Psoas muscle (tissue), 8 donors: ENCODE measurements around the gene XDH. TPM values are rescaled to one million over a fixed set of nuclear protein-coding genes. Genes with fewer than 3 reads are reported as not detected.

ENCODE experiments used
- ATAC-seq, 4 donors: fragments of 200-7000 bp; cut with Tn5 transposase; one replicate each; pipeline ENCODE4 v1.9.1; 2020; ENCODE audit warnings: moderate library complexity in 3 of 4, mild to moderate bottlenecking in 2 of 4
- DNase-seq, 2 donors: peaks; one replicate each; pipeline ENCODE4 v3.0.0-alpha.2; 2020
- H3K27ac ChIP-seq: fragments of 200-600 bp; one replicate; pipeline ENCODE4 v1.8.0; 2022
- H3K27me3 ChIP-seq, 3 donors: fragments of 200-600 bp in 1 of 3; one replicate each; pipeline versions ENCODE4 v1.6.1 to v1.8.0; 2013 to 2022; ENCODE audit warnings: low read length in 2 of 3, mild to moderate bottlenecking in 2 of 3, moderate library complexity in 1 of 3; ENCODE audit not compliant: insufficient read depth in 3 of 3
- H3K36me3 ChIP-seq, 2 donors: fragments of 200-600 bp in 1 of 2; one replicate each; pipeline versions ENCODE4 v1.6.1 to v1.8.0; 2013 to 2022; ENCODE audit warnings: low read depth in 1 of 2, mild to moderate bottlenecking in 1 of 2, moderate library complexity in 1 of 2; ENCODE audit not compliant: insufficient read depth in 1 of 2
- H3K4me1 ChIP-seq: fragments of 200-600 bp; one replicate; pipeline ENCODE4 v1.8.0; 2022
- H3K4me3 ChIP-seq: fragments of 200-600 bp; one replicate; pipeline ENCODE4 v1.8.0; 2022; ENCODE audit warnings: mild to moderate bottlenecking
- H3K9me3 ChIP-seq: fragments of 200-600 bp; one replicate; pipeline ENCODE4 v1.8.0; 2022
- WGBS, 3 donors: extraction: QIAGEN DNeasy Blood & Tissue Kit; methylation state at CpG; one replicate each; pipeline versions ENCODE4 v1.1.6 to v1.1.7; 2013; 5-methylcytosine and 5-hydroxymethylcytosine counted together
- intact Hi-C, 2 donors: fragments of 100-400 bp; cut with DNase I; formaldehyde crosslinking; loops; one replicate each; pipeline versions ENCODE4 v1.11.0 to v1.14.2; 2022
- polyA plus RNA-seq, 3 donors: library from polyadenylated mRNA; stranded (reverse); fragments of 200-250 nt; gene quantifications; one replicate each; pipeline ENCODE4 v1.2.3, GENCODE V29; 2013
- total RNA-seq, 4 donors: library from RNA; stranded (reverse); fragmentation: NEBNext Ultra II Directional in 2 of 4; extraction: Animal tissue kit (Norgen Biotek cat#: 25700) in 2 of 4; gene quantifications; one replicate each; pipeline versions ENCODE4 v1.2.1 to v1.2.4, GENCODE V29; 2021 to 2023
- TF ChIP-seq, protein P1 (sequence below): fragments of 200-600 bp; IDR thresholded peaks from one replicate; pipeline ENCODE4 v1.8.0; 2022; ENCODE audit warnings: antibody characterized with exemption
- donor health status: healthy with polysubstance abuse.
- donor health status: DM: no; HTN: no; CAD: no; lungs with moderate emphysema.
- donor health status: Bipolar disorder and iron deficiency.
- donor health status: healthy.
- donor health status: DM: yes; HTN: yes; CAD: no.
- donor health status: DM: no; HTN: no; CAD: no.
- donor health status: DM: no; HTN: no; CAD: no.
- donor health status: DM: yes; HTN: yes; CAD: no.

Gene XDH
- total and polyA plus RNA-seq, 7 donors = 0.03 to 1.5 (median 0.09) TPM; not detected in 1

DNA sequence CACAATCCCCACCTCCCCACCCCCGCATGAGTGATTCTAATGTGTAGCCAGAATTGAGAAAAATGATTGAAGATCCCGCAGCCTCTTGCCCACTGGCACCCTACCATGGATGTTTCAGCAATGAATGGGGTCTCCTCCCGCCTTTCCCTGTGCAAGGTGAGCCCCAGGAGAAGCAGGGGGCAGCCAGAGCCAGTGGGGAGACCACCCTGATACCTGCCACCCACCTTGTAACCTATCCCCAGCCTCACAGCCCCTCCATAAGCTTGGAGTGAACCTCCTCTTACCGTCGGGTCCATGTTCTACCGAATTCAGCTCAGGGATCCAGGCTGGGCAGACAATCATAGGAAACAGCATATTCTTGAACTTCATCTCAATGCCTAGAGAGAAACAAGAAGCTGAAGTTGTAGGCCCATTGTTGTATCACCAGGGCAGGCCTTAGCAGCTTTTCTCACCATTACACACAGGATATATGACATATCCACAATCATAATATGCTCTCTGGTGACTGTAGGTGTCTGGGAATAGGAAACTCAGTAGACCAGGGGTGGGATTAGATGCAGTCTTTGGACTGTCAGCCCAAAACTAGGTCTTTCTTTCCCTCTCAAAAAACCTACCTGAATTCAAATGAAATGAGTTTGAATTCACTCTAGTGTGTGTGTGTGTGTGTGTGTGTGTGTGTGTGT is 30.9 kb downstream of the XDH start:
- TF ChIP-seq, protein P1, sequence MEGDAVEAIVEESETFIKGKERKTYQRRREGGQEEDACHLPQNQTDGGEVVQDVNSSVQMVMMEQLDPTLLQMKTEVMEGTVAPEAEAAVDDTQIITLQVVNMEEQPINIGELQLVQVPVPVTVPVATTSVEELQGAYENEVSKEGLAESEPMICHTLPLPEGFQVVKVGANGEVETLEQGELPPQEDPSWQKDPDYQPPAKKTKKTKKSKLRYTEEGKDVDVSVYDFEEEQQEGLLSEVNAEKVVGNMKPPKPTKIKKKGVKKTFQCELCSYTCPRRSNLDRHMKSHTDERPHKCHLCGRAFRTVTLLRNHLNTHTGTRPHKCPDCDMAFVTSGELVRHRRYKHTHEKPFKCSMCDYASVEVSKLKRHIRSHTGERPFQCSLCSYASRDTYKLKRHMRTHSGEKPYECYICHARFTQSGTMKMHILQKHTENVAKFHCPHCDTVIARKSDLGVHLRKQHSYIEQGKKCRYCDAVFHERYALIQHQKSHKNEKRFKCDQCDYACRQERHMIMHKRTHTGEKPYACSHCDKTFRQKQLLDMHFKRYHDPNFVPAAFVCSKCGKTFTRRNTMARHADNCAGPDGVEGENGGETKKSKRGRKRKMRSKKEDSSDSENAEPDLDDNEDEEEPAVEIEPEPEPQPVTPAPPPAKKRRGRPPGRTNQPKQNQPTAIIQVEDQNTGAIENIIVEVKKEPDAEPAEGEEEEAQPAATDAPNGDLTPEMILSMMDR = no peak
- no peaks in the 10 kb centered on the region for H3K9me3 ChIP-seq
- intact Hi-C loops = no loop called here
- ATAC-seq (no peak), DNase-seq (no peak)
- H3K4me1 ChIP-seq = no peaks in the 10 kb centered on the region
- H3K27me3 ChIP-seq = no peaks in the 10 kb centered on the region
- no peaks in the 10 kb centered on the region for H3K36me3 ChIP-seq
- H3K27ac ChIP-seq = no peak overlapping the region
- no peak overlapping the region for H3K4me3 ChIP-seq
- 86 to 93% (median 92%) methylated on average over 6 of the region's 6 CpGs for WGBS, 3 donors

DNA sequence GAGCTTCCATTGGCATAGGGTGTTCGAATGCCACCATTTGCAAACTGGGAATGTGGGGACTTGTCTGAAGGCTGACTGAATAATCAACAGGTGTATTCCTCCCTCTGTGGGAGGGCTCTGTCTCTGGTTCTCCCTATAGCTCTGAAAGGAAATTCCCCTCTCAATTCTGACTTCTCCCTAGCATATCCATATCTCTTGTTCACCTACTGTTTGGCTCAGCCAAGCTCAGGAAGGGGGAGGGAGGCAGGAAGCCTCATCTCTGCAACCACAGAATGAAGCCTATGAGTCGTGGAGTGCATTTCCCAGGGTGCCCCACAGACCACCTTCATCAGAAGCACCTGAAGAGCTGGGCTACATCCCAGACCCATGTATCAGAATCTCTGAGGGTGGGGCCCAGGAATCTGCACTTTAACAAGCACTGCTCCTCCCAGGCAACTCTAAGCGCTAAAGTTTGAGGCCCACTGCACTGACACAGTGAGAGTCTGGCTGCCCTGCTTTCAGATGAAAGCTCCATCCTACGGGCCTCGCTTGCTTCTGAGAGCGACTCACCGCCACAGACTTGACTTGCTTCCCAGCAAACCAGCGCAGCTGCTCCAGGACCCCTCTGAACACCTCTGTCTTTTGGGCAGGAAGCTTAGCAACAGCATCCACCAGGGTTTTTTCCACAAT is 32.0 kb downstream of the XDH start:
- DNase-seq (no peak), ATAC-seq (no peak)
- TF ChIP-seq, protein P1 = no peak

DNA sequence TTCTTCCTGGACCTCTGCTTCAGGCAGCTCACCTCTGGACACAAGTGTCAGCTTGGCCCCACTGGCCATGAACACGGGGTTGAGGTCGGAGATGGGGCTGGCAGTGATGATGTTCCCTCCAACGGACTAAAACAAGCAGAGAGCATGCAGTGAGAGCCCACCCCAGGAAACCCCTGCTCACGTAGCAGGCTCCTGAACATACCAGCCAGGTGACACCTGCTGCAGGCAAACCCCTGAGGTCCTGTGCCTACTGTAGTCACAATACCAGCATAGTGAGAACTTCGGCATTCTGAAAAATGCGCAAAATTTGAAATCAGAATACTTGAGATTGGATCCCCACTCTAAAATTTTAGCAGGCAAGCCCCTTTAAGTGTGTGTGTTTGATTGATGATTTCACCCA is 32.9 kb downstream of the XDH start:
- intact Hi-C loops = no loop called here
- Histone ChIP-seq H3K4me1 (no peaks in the 10 kb centered on the region), H3K36me3 (no peaks in the 10 kb centered on the region), H3K27me3 (no peaks in the 10 kb centered on the region), H3K9me3 (no peaks in the 10 kb centered on the region), H3K27ac (no peak overlapping the region), H3K4me3 (no peak overlapping the region)
- ATAC-seq = no peak
- WGBS, 3 donors = 73 to 81% (median 80%) methylated on average over 6 of the region's 6 CpGs
- no peak for DNase-seq
- TF ChIP-seq, protein P1 = no peak

More for the DNA sequence above, 32.0 kb downstream of the XDH start:
- H3K9me3 ChIP-seq = no peaks in the 10 kb centered on the region
- H3K27ac ChIP-seq = no peak overlapping the region
- WGBS, 3 donors = 75 to 82% (median 79%) methylated on average over 8 of the region's 8 CpGs
- no peak overlapping the region for H3K4me3 ChIP-seq
- no peaks in the 10 kb centered on the region for H3K36me3 ChIP-seq
- H3K27me3 ChIP-seq = no peaks in the 10 kb centered on the region
- intact Hi-C loops = no loop called here
- no peaks in the 10 kb centered on the region for H3K4me1 ChIP-seq

DNA sequence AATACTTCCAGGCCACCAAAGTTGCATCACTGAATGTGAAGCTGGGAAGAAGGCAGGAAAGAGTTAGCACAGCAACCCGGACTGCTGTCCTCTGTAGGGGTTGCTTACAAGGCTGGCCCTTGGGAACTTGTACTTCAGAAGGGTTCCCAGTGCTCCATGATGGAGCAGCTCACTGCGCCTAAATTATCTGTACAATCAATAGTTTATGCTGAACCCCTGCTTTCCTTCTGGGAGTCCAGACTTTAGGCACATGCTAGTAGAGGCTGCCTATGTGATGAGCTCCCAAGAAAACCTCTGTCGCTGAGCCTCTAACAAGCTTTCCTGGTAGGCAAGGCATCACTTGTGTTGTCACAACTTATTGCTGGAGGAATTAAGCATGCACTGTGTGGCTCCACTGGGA is 34.3 kb downstream of the XDH start:
- DNase-seq = no peak

More for the DNA sequence above, 34.3 kb downstream of the XDH start:
- Histone ChIP-seq H3K27ac (no peak overlapping the region), H3K36me3 (no peaks in the 10 kb centered on the region), H3K4me3 (no peak overlapping the region), H3K9me3 (no peaks in the 10 kb centered on the region), H3K4me1 (no peaks in the 10 kb centered on the region), H3K27me3 (no peaks in the 10 kb centered on the region)
- 85 to 88% (median 88%) methylated on average over 3 of the region's 3 CpGs for WGBS, 3 donors
- intact Hi-C loops = no loop called here
- ATAC-seq = no peak
- TF ChIP-seq, protein P1 = no peak
